Trophoblast cell (in vitro differentiated cells and primary cell): Measurements from ENCODE around the gene HABP2.

Experiments used
- DNase-seq, 2 donors: peaks; one replicate each; pipeline ENCODE4 v3.0.0-alpha.2; 2016
- H2AFZ ChIP-seq: 2 replicates; pipeline ENCODE4 v1.6.1; 2013; ENCODE audit warnings: low read length, moderate library complexity, mild to moderate bottlenecking; ENCODE audit not compliant: insufficient read depth, poor library complexity
- H2AK5ac ChIP-seq: 2 replicates; pipeline ENCODE4 v1.6.1; 2013; ENCODE audit warnings: mild to moderate bottlenecking, low read length
- H2BK120ac ChIP-seq: 2 replicates; pipeline ENCODE4 v1.6.1; 2013; ENCODE audit warnings: low read length, mild to moderate bottlenecking, moderate library complexity; ENCODE audit not compliant: insufficient read depth, poor library complexity
- H2BK12ac ChIP-seq: 2 replicates; pipeline ENCODE4 v1.6.1; 2013; ENCODE audit warnings: mild to moderate bottlenecking, low read length, moderate library complexity
- H2BK5ac ChIP-seq: 2 replicates; pipeline ENCODE4 v1.6.1; 2013; ENCODE audit warnings: low read length, low read depth, moderate library complexity, mild to moderate bottlenecking; ENCODE audit not compliant: poor library complexity
- H3K14ac ChIP-seq: 2 replicates; pipeline ENCODE4 v1.6.1; 2013; ENCODE audit warnings: mild to moderate bottlenecking, low read length
- H3K18ac ChIP-seq: 2 replicates; pipeline ENCODE4 v1.6.1; 2013; ENCODE audit warnings: mild to moderate bottlenecking, low read length
- H3K23ac ChIP-seq: 2 replicates; pipeline ENCODE4 v1.6.1; 2013; ENCODE audit warnings: low read length
- H3K27ac ChIP-seq: 2 replicates; pipeline ENCODE4 v1.5.1; 2013; ENCODE audit warnings: low read depth, mild to moderate bottlenecking, inconsistent platforms, low read length, moderate library complexity
- H3K27me3 ChIP-seq: 2 replicates; pipeline ENCODE4 v1.6.1; 2013; ENCODE audit warnings: inconsistent platforms, mild to moderate bottlenecking, low read length, moderate library complexity; ENCODE audit not compliant: insufficient read depth
- H3K36me3 ChIP-seq, 2 experiments: 1 replicate in 1 of 2; 2 replicates in 1 of 2; pipeline ENCODE4 v1.6.1; 2013; ENCODE audit warnings: low read length in 2 of 2, mild to moderate bottlenecking in 2 of 2, moderate library complexity in 1 of 2; ENCODE audit not compliant: insufficient read depth in 2 of 2, control insufficient read depth in 1 of 2
- H3K4ac ChIP-seq: 2 replicates; pipeline ENCODE4 v1.6.1; 2013; ENCODE audit warnings: low read depth, mild to moderate bottlenecking, low read length, moderate library complexity
- H3K4me1 ChIP-seq, 2 experiments: 1 replicate in 1 of 2; 2 replicates in 1 of 2; pipeline ENCODE4 v1.6.1; 2013; ENCODE audit warnings: low read length in 2 of 2, mild to moderate bottlenecking in 2 of 2, moderate library complexity in 1 of 2; ENCODE audit not compliant: insufficient read depth in 2 of 2, control insufficient read depth in 1 of 2
- H3K4me2 ChIP-seq: 2 replicates; pipeline ENCODE4 v1.6.1; 2013; ENCODE audit warnings: inconsistent platforms, mild to moderate bottlenecking, low read length, moderate library complexity
- H3K4me3 ChIP-seq: 2 replicates; pipeline ENCODE4 v1.5.1; 2013; ENCODE audit warnings: mild to moderate bottlenecking, low read depth, low read length, inconsistent platforms
- H3K79me1 ChIP-seq: one replicate; pipeline ENCODE4 v1.6.1; 2013; ENCODE audit warnings: low read length
- H3K79me2 ChIP-seq: 2 replicates; pipeline ENCODE4 v1.6.1; 2013; ENCODE audit warnings: low read length, mild to moderate bottlenecking; ENCODE audit not compliant: control insufficient read depth, insufficient read depth, poor library complexity
- H3K9ac ChIP-seq: 2 replicates; pipeline ENCODE4 v1.6.1; 2013; ENCODE audit warnings: mild to moderate bottlenecking, low read length
- H3K9me3 ChIP-seq: 2 replicates; pipeline ENCODE4 v1.6.1; 2013; ENCODE audit warnings: low read depth, mild to moderate bottlenecking, control low read depth, inconsistent platforms, low read length; ENCODE audit not compliant: insufficient read depth
- H4K12ac ChIP-seq: 2 replicates; pipeline ENCODE4 v1.6.1; 2013; ENCODE audit warnings: low read depth, mild to moderate bottlenecking, low read length, moderate library complexity
- H4K8ac ChIP-seq: 2 replicates; pipeline ENCODE4 v1.6.1; 2013; ENCODE audit warnings: low read depth, mild to moderate bottlenecking, low read length, moderate library complexity
- H4K91ac ChIP-seq: one replicate; pipeline ENCODE4 v1.6.1; 2013; ENCODE audit warnings: low read depth, mild to moderate bottlenecking, low read length, moderate library complexity
- whole genome bisulfite sequencing: extraction: QIAGEN DNeasy Blood & Tissue Kit; methylation state at CpG from one replicate; pipeline ENCODE4 v1.1.7; 2013; ENCODE audit warnings: missing lambda C conversion rate; ENCODE audit not compliant: insufficient read length, insufficient coverage; ENCODE audit errors: extremely low coverage; 5-methylcytosine and 5-hydroxymethylcytosine counted together

HABP2 gene

DNA sequence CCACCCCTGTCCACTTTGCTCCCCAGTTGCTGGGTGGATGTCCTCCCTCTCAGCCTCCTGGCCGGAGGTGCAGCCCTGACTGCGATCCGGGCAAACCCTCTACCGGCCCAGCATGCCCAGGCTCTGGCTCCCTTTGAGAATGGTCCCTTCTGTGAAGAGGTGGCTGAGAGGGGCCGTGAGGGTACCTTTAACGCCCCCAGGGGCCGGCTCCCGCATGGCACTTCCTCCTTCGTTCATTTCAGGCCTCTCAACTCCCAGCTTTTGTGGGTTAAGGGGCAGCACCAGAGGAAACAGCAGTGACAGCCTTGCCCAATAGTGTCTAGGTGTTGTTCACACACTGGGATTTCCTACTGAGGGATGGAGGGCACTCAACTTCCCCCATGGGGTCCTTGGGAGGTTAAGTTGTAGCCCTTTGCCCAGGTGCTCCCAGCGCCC is 33.2 kb upstream of the HABP2 start:
- Histone ChIP-seq H3K36me3 (no peaks in the 10 kb centered on the region), H3K27ac (no peak overlapping the region), H2BK5ac (no peak overlapping the region), H3K14ac (no peak overlapping the region), H3K9me3 (no peaks in the 10 kb centered on the region), H4K12ac (no peak overlapping the region), H3K4me2 (no peak overlapping the region), H2AFZ (no peak overlapping the region), H2BK12ac (peak overlapping the region; percentile 47), H3K23ac (no peak overlapping the region), H4K8ac (no peak overlapping the region), H3K4ac (no peak overlapping the region), H3K4me3 (no peak overlapping the region), H3K9ac (no peak overlapping the region), H2BK120ac (peak overlapping the region; percentile 23), H4K91ac (no peak overlapping the region), H2AK5ac (no peak overlapping the region), H3K27me3 (no peaks in the 10 kb centered on the region), H3K4me1 (peaks cover 0 to 3% of the 10 kb centered on the region in 2 experiments), H3K79me2 (no peaks in the 10 kb centered on the region), H3K18ac (no peak overlapping the region), H3K79me1 (no peaks in the 10 kb centered on the region)
- WGBS = no CpG with 5 or more reads among the region's 10 CpGs
- DNase-seq = peak; percentile 76 to 80

DNA sequence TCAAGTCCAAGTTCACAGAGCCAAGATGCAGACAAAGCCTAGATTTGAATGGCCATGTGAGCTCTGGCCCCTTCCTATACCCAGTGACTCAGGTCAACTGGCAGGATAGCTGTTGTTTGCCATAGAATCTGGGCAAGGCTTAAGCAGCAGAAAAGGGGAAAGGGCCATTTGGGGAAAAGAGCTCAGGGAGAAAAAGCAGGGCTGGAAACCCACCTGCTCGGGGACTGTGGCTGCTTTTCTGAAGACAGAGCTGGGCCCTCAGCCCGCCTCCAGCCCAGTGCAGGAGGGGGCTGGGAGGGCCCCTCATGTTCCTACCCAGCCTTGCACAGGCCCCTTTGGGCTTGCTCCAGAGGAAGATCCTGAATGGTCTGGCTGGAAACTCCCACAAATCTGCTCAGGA is 32.6 kb upstream of the HABP2 start:
- DNase-seq = peak in 1 of 2 donors; percentile 37
- Histone ChIP-seq H2AK5ac (no peak overlapping the region), H4K12ac (no peak overlapping the region), H3K79me1 (no peaks in the 10 kb centered on the region), H3K4ac (no peak overlapping the region), H3K4me1 (peaks cover 0 to 3% of the 10 kb centered on the region in 2 experiments), H3K27ac (no peak overlapping the region), H3K79me2 (no peaks in the 10 kb centered on the region), H2BK5ac (no peak overlapping the region), H3K9ac (no peak overlapping the region), H3K36me3 (no peaks in the 10 kb centered on the region), H3K23ac (no peak overlapping the region), H3K4me3 (no peak overlapping the region), H4K8ac (no peak overlapping the region), H2BK12ac (no peak overlapping the region), H2AFZ (no peak overlapping the region), H3K18ac (no peak overlapping the region), H3K4me2 (no peak overlapping the region), H4K91ac (no peak overlapping the region), H2BK120ac (no peak overlapping the region), H3K9me3 (no peaks in the 10 kb centered on the region), H3K14ac (no peak overlapping the region), H3K27me3 (no peaks in the 10 kb centered on the region)
- WGBS = no CpG with 5 or more reads among the region's 2 CpGs

DNA sequence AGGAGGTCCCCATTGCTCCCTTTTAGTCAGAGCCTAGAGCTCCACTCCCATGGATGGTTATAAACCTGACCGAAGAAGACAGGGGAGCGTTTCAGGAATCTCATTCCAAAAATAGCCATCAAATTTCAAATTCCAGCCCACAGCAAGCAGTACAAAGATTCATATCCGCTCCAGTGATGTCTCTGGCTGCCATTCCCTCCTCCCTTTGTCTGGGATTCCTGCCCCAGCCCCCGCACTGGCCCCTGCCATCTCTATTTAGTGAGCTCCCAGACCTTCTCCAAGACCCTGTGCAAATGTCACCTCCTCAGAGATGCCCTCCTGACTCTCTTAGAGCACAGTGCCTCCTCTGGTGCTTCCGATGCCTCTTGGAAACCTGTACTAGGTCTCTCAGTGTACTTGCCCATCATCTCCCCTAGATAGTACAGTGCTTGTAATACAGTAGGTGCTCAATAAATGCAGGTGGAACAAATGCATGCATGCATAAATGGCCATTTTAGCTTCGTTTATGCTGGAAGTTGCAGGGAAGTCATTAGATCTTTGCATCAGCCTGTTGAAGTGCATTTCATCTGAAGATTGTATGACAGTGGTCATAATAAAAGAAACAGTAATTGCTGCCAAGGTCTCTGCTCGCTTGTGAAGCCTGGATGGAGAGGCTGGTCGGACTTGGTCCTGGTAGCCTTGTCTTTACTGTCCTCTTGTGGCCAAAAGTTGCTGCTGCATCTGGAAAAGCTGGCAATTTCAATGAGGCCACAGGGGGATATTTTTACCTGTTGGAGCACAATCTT is 32.0 kb upstream of the HABP2 start:
- no peak overlapping the region for H3K4me2 ChIP-seq
- no peaks in the 10 kb centered on the region for H3K79me1 ChIP-seq
- H3K4me3 ChIP-seq = no peak overlapping the region
- no peaks in the 10 kb centered on the region for H3K79me2 ChIP-seq
- H3K9me3 ChIP-seq = no peaks in the 10 kb centered on the region
- H2BK12ac ChIP-seq = no peak overlapping the region
- H3K23ac ChIP-seq = no peak overlapping the region
- H4K91ac ChIP-seq = no peak overlapping the region
- no peak overlapping the region for H2BK120ac ChIP-seq
- no peak overlapping the region for H4K12ac ChIP-seq
- no peak overlapping the region for H3K9ac ChIP-seq
- no peak overlapping the region for H2BK5ac ChIP-seq
- H3K27ac ChIP-seq = no peak overlapping the region
- H3K4ac ChIP-seq = no peak overlapping the region
- H3K36me3 ChIP-seq = no peaks in the 10 kb centered on the region
- WGBS = no CpG with 5 or more reads among the region's 8 CpGs
- no peak overlapping the region for H2AK5ac ChIP-seq
- H3K27me3 ChIP-seq = no peaks in the 10 kb centered on the region
- H4K8ac ChIP-seq = no peak overlapping the region
- peaks cover 0 to 3% of the 10 kb centered on the region in 2 experiments for H3K4me1 ChIP-seq
- H3K14ac ChIP-seq = no peak overlapping the region
- no peak overlapping the region for H2AFZ ChIP-seq
- peak; percentile 69 to 92 for DNase-seq
- no peak overlapping the region for H3K18ac ChIP-seq

DNA sequence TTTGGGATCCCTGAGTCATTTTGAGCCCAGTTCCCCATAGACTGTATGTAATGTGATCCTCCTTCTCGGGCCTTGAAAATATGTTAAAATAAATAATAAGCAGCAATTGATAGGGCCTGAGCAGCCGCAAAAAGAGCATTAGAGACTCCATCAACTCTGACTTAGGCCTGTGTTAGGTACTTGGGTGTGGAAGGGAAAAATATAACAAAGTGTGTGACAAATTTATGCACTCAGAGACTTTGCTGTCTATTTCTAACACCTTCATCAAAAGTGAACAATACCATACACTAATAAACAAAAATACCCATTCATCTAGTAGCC is 31.4 kb upstream of the HABP2 start:
- peaks cover 0 to 3% of the 10 kb centered on the region in 2 experiments for H3K4me1 ChIP-seq
- H2AK5ac ChIP-seq = no peak overlapping the region
- H3K79me1 ChIP-seq = no peaks in the 10 kb centered on the region
- no peaks in the 10 kb centered on the region for H3K79me2 ChIP-seq
- no peaks in the 10 kb centered on the region for H3K9me3 ChIP-seq
- no peak overlapping the region for H2AFZ ChIP-seq
- no peak overlapping the region for H3K9ac ChIP-seq
- H2BK5ac ChIP-seq = no peak overlapping the region
- H3K4ac ChIP-seq = no peak overlapping the region
- H3K27me3 ChIP-seq = no peaks in the 10 kb centered on the region
- H3K4me2 ChIP-seq = no peak overlapping the region
- H3K27ac ChIP-seq = no peak overlapping the region
- no peak for DNase-seq
- H2BK12ac ChIP-seq = no peak overlapping the region
- no peak overlapping the region for H3K23ac ChIP-seq
- WGBS = no CpG with 5 or more reads among the region's 2 CpGs
- no peak overlapping the region for H3K14ac ChIP-seq
- H4K12ac ChIP-seq = no peak overlapping the region
- H4K8ac ChIP-seq = no peak overlapping the region
- H3K18ac ChIP-seq = no peak overlapping the region
- H3K36me3 ChIP-seq = no peaks in the 10 kb centered on the region
- H3K4me3 ChIP-seq = no peak overlapping the region
- no peak overlapping the region for H2BK120ac ChIP-seq
- no peak overlapping the region for H4K91ac ChIP-seq
